ENCODE data around the gene CRYBG2. TPM values are rescaled to one million over a fixed set of nuclear protein-coding genes. Genes with fewer than 3 reads are reported as not detected.

CRYBG2 gene
- total RNA-seq, 2 experiments from 2014 or later = 0.37 to 0.72 TPM

Other genes with a start within 250 kb of the CRYBG2 start
- gene PDIK1L, start 242.3 kb downstream of the CRYBG2 start, total RNA-seq = 10 to 100 TPM; 20.5 to 21.4 TPM
- gene FAM110D, start 195.1 kb downstream of the CRYBG2 start, total RNA-seq = under 1 TPM in 1 of 2 experiments, not detected in 1; 0.07 TPM
- gene C1orf232, start 185.2 kb downstream of the CRYBG2 start, total RNA-seq = not detected
- gene ZNF593, start 184.2 kb downstream of the CRYBG2 start, total RNA-seq = 10 to 100 TPM; 24.0 to 26.8 TPM
- gene ZNF593OS, start 182.3 kb downstream of the CRYBG2 start, total RNA-seq = not detected
- gene CNKSR1, start 176.6 kb downstream of the CRYBG2 start, total RNA-seq = 1 to 10 TPM; 1.5 to 1.8 TPM
- not detected for gene CATSPER4, start 163.5 kb downstream of the CRYBG2 start, total RNA-seq
- 10 to 100 TPM; 45.7 to 47.0 TPM for gene CEP85, start 119.9 kb downstream of the CRYBG2 start, total RNA-seq
- 100 to 1,000 TPM; 130 to 132 TPM for gene SH3BGRL3, start 74.0 kb downstream of the CRYBG2 start, total RNA-seq
- 10 to 100 TPM; 26.4 to 26.9 TPM for gene UBXN11, start 47.5 kb downstream of the CRYBG2 start, total RNA-seq
- gene CD52, start 36.2 kb downstream of the CRYBG2 start, total RNA-seq = 100 to 1,000 TPM; 129 to 141 TPM
- not detected for gene ZNF683, start 18.6 kb upstream of the CRYBG2 start, total RNA-seq
- not detected for gene LIN28A, start 56.7 kb upstream of the CRYBG2 start, total RNA-seq
- gene DHDDS, start 78.2 kb upstream of the CRYBG2 start, total RNA-seq = 10 to 100 TPM; 26.2 to 26.3 TPM
- 100 to 1,000 TPM; 883 to 886 TPM for gene HMGN2, start 118.3 kb upstream of the CRYBG2 start, total RNA-seq
- 10 to 100 TPM; 83.5 to 86.4 TPM for gene RPS6KA1, start 175.6 kb upstream of the CRYBG2 start, total RNA-seq